ENCODE measurements around the gene CALHM5.
A peak's percentile ranks its signal among the peaks of the same experiment; 100 is the strongest.

CALHM5 gene

DNA sequence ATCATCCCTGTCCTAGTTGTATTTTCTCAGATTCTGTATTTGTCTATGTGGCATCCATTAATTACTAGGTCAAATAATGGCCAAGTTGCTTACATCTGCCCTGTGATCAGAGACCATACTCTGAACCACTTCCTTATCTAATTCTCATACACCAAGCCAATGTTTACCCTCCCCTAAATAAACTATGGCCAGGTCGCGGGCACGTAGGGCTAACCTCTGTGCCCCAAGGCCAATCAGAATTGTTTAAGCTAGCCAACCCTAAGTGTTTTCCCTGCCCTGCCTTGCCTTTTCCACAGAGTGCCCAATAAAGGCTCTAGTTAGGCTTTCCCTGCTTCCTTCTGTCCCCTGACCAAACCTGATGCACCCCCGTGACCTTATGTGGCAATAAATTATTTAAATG, 39.4 kb downstream of the CALHM5 start:
- no peak for DNase-seq (ENCODE audit: low read depth)

DNA sequence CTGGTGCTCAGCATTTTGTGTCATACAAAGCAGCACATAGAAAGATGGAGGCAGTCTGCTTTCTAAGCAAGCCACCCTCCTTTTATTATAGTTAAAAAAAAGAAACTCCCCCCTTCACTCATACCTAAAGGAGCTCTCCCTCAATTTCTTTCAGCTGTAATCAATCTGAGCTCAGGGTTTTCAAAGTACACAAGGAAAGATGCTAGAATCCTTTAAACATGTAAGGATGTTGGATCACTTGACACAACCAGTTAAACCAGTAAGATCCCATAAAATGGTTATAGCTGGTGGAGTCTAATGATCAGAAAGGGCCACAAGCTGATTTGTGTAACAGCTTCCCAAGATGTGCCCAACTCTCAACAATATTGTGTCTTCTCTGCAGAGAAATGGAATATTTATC, 42.0 kb downstream of the CALHM5 start, which contains the start of gene CALHM4:
Gene CALHM4 (plus strand): TSS at position 301 of the 400 bp plus-strand sequence. CDS start 43 bp downstream, at position 344.
- no peak for DNase-seq (ENCODE audit: low read depth)

DNA sequence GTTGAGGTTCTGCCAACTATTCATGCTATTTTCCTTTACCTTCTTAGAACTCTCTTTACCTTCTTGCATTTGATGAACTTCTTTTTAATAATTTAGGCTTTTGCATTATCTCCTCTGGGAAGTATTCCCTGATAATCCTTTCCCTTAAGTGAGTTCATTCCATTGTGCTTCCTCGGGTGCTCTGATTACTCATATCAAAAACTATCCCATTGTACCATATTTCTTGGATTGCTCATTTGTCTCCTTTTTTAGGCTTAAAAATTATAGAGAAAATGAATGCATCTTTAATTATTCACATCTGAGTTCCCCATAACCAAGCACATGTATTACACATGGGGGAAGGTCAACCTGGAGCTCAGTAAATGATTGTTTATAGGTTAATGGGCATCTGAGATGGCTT, 44.6 kb downstream of the CALHM5 start:
- DNase-seq (ENCODE audit: low read depth) = peak; percentile 53

DNA sequence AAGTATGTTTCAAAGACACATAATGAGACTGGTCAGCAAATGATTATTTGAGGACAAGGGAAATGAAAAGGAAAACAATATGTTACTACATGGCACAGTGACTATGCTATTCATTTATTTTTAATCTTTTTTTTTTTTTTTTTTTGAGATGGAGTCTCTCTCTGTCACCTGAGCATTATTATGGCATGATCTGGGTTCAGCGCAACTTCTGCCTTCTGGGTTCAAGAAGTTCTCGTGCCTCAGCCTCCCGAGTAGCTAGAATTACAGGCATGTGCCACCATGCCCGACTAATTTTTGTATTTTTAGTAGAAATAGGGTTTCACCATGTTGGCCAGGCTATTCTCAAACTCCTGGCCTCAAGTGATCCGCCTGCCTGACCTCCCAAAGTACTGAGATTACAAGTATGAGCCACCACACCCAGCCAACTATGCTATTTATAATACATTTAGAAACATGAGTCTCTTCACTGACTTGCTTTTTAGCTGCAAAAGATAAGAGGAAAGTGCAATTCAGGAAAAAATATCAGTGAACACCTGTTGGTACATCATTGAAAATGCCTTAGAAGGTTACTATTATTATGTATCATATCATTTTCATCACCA, 45.5 kb downstream of the CALHM5 start:
- peak; percentile 32 for DNase-seq (ENCODE audit: low read depth)

DNA sequence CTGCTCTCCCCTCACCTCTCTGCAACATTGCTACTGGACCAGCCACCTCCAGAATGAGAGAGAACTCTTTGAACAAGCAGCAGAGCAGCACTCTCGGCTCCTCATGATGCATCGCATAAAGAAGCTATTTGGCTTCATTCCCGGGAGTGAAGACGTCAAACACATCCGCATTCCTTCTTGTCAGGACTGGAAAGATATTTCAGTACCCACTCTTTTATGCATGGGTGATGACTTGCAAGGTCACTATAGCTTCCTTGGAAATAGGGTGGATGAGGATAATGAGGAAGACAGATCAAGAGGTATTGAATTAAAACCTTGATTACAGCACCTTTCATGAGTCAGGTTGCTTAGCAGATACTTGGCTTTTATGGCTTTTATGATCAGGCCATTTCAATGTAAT, 46.5 kb downstream of the CALHM5 start:
- peak; percentile 89 for DNase-seq (ENCODE audit: low read depth)

DNA sequence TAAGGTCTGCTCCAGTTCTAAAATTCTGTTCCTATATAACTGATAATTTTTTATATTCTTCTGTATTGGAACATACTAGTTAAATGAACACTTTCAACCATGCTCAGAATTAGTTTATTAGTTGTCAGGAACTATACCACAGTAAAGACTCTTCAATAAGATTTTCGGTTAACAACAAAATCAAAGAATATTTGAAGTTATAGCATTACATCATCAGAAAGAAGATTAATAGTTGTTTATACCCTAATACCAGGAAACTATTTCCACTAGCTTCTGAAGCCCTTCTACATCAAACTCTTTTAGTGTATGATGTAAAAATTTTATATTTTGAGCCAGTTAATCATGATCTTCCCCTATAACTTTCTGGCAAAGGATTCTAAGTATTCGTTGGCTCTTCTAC, 48.7 kb downstream of the CALHM5 start:
- DNase-seq (ENCODE audit: low read depth) = no peak

DNA sequence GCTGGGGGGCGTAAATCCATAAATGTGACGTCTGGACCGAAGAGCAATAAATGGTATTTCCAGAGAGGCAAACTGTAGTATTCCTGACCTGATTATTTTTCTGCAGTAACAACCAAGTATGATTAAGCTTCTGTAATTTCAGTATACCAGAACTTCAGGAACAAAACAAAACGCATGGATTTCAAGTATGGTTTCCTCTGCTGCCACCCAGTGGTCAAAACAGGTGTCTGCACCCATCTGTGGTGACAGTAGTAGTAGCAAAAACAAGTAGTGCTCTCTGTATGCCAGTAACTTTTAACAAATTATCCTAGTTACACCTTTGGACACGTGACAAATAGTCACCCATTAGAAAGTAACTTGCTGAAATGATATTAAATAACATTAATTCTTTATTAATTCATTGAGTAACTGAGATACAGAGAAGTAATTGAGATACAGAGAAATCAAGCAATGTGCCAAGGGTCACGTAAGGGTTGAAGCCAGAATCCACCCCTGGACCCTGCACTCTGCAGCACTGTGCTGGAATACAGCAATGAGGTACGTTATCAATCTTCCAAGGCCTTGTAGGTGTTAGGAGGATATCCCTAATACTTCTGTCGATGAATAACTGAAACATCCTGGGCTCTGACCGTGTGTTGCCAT, 50.1 kb downstream of the CALHM5 start:
- peak; percentile 60 for DNase-seq (ENCODE audit: low read depth)

DNA sequence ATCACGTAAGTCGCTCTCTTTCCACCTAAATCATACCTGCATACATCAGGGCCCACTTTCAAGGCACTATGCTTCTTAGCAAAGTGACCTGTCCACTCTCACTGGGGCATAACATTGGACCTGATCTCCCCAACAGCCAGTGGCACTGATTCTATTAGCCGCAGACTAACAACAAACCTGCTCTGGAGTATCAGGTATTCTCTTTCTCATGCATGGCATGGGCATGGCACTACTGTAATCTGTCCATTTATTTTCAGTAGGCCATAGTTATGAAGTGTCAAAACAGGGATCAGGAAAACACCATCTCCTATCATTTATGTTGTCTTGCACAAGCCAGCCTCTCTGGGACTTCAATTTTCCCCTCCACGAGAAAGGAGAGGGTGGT, 50.6 kb downstream of the CALHM5 start:
- DNase-seq (ENCODE audit: low read depth) = no peak

DNA sequence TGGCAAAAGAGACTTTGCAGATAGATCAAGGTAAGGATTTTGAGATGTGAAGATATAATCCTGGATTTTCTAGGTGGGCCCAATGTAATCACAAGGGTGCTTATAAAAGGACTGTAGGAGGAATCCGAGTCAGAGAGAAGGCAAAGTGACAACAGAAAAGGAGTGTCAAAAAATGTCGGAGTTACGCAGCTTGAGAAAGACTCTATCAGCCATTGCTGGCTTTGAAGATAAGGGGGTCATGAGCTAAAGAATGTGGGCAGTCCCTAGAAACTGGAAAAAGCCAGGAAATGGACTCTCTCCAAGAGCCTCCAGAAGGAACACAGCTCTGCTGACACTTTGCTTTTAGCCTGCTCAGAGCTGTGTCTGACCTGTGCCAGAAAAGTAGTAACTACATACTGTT, 51.2 kb downstream of the CALHM5 start:
- no peak for DNase-seq (ENCODE audit: low read depth)

DNA sequence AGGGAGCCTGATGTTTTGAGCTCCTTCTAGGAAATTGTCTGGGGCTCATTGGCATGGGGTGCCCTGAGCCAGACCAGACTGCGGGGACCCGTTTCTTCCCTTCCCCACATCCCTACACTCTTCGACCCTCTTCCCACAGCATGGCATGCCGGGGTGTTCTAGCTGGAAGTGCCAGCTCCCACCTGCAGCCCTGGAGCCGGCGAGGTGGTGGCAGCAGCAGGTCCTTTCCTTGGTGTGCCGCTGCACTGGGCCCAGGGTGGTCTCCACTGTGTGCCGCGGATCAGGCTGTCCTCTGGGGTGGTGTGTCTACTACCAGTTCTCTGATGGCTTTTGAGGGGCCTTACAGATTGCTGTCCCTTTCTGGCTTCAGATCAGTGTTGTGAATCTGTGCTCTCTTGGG, 52.4 kb downstream of the CALHM5 start:
- DNase-seq (ENCODE audit: low read depth) = no peak

DNA sequence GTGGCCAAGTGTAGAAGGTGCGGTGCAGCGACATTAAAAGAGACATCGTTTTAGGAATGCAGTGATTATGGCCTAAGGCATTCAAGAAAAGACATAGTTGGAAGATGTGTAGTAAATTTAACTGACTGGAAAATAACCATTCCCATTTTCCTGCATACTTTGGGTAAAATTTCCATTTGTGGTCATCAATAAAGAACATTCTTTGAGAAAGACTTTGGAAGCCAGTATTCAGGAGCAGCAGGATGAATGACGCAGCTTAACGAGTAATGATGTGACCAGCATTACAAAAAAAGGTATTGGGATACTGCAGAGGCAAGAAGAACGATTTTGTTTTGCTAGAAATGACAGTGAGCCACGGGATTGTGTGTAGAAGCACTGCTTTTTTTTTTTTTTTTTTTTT, 52.9 kb downstream of the CALHM5 start:
- DNase-seq (ENCODE audit: low read depth) = no peak

DNA sequence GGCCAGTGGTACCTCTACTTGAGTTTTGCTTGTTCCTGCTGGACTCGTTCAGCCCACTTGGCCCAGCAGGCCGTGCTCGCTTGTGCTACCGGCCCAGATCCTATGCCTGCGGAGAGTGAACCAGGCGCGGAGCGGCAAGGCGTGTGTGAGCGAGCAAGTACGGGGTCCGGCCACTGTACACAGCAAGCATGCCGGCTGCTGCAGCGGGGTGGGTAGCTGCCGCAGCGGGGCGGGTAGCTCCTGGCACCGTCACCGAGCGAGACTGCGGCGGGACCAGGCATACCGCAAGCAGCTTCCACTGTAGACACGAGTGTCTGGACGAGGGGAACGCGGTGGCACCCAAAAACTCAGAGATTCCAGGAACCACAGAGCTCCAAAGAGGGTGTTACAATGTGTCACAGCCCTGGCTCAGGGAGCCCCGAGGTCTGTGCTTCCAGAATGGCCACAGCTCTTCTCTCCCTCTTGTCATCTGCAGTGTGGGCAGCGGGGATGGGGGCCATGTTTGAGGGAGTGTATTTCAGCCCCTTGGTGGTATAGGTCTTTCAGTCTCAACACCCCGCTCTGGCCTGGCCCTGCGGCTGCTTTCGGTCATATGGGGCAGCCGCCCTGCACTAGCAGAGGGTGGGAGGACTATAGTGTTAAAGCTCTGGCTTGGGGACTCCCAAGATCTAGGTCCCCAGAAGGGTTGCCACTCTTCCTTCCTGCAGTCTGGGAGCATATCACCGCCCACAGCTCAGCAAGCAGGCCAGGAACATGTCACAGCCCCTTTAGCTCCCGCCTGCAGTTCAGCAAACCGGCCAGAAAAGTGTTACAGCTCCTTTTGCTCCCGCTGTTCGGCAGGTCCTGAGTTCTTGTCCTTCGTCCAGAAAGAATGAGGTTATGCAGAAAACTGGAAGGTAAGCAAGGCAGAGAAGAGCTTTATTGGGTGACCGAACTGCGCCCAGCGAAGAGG, 53.8 kb downstream of the CALHM5 start:
- DNase-seq (ENCODE audit: low read depth) = no peak

DNA sequence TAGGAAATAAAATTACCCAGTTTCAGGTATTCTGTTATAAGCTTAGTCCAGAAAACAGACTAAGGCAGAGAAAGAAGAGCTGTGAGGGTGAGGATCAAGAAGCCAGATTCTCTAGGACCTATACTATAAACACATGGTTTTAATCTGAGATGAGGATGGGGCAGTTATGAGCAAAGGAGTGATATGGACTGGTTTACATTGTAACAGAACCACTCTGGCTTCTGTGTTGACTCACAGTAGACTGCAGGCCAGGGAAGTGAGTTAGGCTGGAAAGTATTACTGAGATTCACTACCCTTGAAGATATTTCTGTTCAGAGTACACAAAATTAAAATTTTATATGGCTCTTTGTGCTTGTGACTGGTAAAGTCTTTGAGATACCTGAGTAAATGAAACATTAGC, 56.7 kb downstream of the CALHM5 start:
- DNase-seq (ENCODE audit: low read depth) = peak; percentile 38

DNA sequence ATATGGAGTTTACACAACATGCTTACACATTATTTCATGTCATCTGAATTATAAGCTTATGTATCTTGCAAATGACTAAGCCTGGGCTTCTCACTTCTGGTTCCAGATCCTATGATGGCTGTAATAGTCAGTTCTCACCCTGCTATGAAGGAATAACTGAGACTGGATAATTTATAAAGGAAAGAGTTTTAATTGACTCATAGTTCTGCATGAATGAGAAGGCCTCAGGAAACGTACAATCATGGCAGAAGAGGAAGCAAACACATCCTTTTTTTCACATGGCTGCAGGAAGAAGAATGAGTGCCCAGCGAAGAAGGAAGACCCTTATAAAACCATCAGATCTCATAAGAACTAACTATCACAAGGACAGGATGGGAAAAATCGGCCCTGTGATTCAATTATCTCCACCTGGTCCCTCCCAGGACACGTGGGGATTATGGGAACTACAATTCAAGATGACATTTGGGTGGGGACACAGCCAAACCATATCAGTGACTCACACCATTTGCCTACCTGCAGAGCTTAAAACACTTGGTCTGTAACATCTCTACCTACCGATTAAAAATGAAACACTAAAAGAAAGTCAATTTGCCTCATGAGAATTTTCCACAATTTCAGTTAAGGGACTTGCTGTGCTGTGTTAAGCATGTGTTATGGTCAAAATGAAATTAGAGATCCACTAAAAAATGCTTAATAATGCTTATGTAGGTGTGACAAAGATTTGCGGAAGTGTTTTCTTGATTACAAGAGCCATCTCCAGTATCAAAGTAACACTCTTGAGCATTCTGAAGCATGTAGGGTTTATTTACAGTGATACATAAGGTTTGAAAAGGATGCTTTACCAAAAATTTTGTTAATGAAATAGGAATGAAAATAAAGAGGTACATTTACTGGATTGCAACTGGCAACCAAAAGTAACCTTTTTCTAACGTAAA, 57.6 kb downstream of the CALHM5 start:
- DNase-seq (ENCODE audit: low read depth) = no peak

DNA sequence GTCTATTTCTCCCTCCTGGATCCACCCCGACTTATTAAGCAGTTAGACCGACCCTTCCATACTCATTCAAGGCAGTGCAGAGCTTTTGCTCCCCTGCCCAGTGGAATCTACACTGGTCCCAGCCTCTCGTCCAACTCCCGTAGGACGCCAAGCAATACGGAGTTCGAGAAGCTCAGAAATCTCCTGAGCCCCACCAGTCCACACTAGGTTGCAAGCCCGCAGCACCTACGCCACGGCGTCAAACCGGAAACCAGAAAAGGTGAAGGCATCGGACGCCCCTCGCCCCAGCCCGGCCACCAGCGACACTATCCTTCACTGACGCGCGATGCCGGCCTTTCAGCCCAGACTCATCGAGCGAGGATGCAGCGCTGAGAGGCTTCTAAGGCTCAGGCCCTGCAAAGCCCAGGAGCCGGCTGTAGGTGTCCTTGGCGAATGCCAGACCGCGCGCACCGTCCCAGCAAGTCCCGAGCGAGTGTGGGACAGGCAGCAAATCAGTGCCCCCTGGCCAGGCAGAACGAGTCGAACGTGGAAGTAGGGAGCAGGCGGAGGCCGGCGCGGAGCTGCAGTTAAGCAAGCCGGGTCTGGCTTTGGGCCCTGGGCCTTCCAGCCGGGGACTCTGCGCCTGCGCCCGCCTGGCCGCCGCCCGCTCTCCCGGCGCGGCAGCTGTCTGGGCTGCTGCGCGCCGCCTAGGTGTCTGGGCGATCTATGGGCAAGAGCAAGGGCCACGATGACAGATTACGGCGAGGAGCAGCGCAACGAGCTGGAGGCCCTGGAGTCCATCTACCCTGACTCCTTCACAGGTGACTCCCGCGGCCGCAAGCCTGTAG, 59.6 kb downstream of the CALHM5 start, which contains the start of gene RWDD1:
Gene RWDD1 (plus strand): TSS at position 649 of the 827 bp plus-strand sequence. CDS start 79 bp downstream, at position 728.
- peak; percentile 100 for DNase-seq (ENCODE audit: low read depth)

DNA sequence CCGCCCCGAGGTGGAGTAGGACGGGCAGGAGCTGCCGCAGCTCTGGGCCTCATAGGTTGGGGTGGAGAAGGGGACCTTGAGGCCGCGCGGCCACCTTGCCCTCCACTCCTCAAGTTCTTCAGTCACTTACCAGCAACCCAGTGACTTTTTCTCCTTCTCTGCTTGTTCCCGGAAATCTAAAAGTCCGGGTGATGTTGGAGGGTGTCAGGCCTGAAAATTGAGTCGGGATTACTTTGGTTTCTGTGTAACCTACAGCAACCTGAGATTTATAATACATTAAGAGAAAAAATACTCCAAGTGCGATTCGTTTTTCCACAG, 60.2 kb downstream of the CALHM5 start:
- no peak for DNase-seq (ENCODE audit: low read depth)

DNA sequence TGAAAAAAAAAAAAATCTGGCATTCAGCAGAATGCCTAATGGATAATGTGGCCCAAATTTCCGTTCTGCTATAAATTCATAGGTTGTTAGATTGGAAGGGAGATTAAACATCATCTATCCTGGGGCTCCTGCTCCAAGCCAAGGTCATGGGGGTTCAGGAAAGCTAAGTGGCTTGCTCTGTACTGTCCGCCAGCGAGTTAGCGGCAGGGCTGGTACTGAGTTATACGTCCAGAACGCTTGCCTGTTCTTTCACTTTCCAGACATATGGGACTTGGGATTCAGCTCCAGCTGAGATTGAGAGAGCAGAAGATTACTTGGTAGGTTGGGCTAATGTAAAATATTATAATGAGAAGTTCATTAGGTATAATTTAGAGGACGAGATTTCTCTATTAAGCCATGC, 60.7 kb downstream of the CALHM5 start:
- DNase-seq (ENCODE audit: low read depth) = peak; percentile 44

Data from fibroblast of gingiva (primary cell).